ENCODE measurements around the gene TSPAN6.

GRCh38 chrX:100685997-100686305 is 49.3 kb upstream of the TSPAN6 start:
- TF ChIP-seq EP300 (IDR thresholded peaks at IDR 0.05; ENCODE audit: low read length) (no peak), LARP7 (IDR thresholded peaks at IDR 0.05) (no peak), MAZ (CRISPR knock-in tag; conservative IDR thresholded peaks at IDR 0.05 in 1 of 2, IDR thresholded peaks at IDR 0.05 in 1 of 2) (no peak), FOSL1 (tag; conservative IDR thresholded peaks at IDR 0.05) (no peak), MAX (CRISPR knock-in tag; IDR thresholded peaks at IDR 0.05) (no peak), DNMT1 (IDR thresholded peaks at IDR 0.05) (no peak), MEIS2 (IDR thresholded peaks at IDR 0.05; ENCODE audit: partially characterized antibody) (no peak), TBL1XR1 (IDR thresholded peaks at IDR 0.05; ENCODE audit: low read length in 2 of 2) (no peak), KLF16 (IDR thresholded peaks at IDR 0.05) (no peak), FIP1L1 (IDR thresholded peaks at IDR 0.05; ENCODE audit: low read depth, low read length, poor library complexity, severe bottlenecking) (no peak), SP2 (IDR thresholded peaks at IDR 0.05; ENCODE audit: extremely low read depth, low read depth, low read length, poor library complexity, severe bottlenecking) (no peak)
